ENCODE data around the gene TMEM132D.

TMEM132D gene

GRCh38 chr12:129788506-129789084, 115.2 kb downstream of the TMEM132D start:
- Histone ChIP-seq H3K4me3 (ENCODE audit: insufficient read depth, low read length, poor library complexity, severe bottlenecking) (no peak overlapping the region), H3K27ac (ENCODE audit: low read depth, low read length) (no peak overlapping the region), H3K36me3 (ENCODE audit: low read length) (no peaks in the 10 kb centered on the region), H3K27me3 (ENCODE audit: low read length) (no peaks in the 10 kb centered on the region), H3K9ac (ENCODE audit: low read length) (no peak overlapping the region), H3K79me2 (ENCODE audit: insufficient read depth, low read length) (no peaks in the 10 kb centered on the region), H3K4me2 (ENCODE audit: low read depth, low read length, poor library complexity, severe bottlenecking) (no peak overlapping the region), H4K20me1 (ENCODE audit: low read depth, low read length) (no peaks in the 10 kb centered on the region), H3K9me2 (replicated peaks; ENCODE audit: insufficient read depth, low read length) (no peaks in the 10 kb centered on the region), H3K9me3 (ENCODE audit: insufficient read depth, low read length) (no peaks in the 10 kb centered on the region), H3F3A (ENCODE audit: insufficient read depth) (no peaks in the 10 kb centered on the region), H2AFZ (ENCODE audit: low read depth, low read length, severe bottlenecking) (no peak overlapping the region)
- no peak for TF ChIP-seq EZH2phosphoT487 (conservative IDR thresholded peaks at IDR 0.05; ENCODE audit: low read length)

GRCh38 chr12:129779989-129780388, 123.8 kb downstream of the TMEM132D start:
- Histone ChIP-seq H3K9me2 (replicated peaks; ENCODE audit: insufficient read depth, low read length) (no peaks in the 10 kb centered on the region), H2AFZ (ENCODE audit: low read depth, low read length, severe bottlenecking) (no peak overlapping the region), H3K27me3 (ENCODE audit: low read length) (no peaks in the 10 kb centered on the region), H3K4me3 (ENCODE audit: insufficient read depth, low read length, poor library complexity, severe bottlenecking) (no peak overlapping the region), H3K4me2 (ENCODE audit: low read depth, low read length, poor library complexity, severe bottlenecking) (no peak overlapping the region), H3K79me2 (ENCODE audit: insufficient read depth, low read length) (no peaks in the 10 kb centered on the region), H3K9ac (ENCODE audit: low read length) (no peak overlapping the region), H3K27ac (ENCODE audit: low read depth, low read length) (no peak overlapping the region), H4K20me1 (ENCODE audit: low read depth, low read length) (no peaks in the 10 kb centered on the region), H3F3A (ENCODE audit: insufficient read depth) (no peaks in the 10 kb centered on the region), H3K9me3 (ENCODE audit: insufficient read depth, low read length) (no peaks in the 10 kb centered on the region), H3K36me3 (ENCODE audit: low read length) (no peaks in the 10 kb centered on the region)
- TF ChIP-seq EZH2phosphoT487 (conservative IDR thresholded peaks at IDR 0.05; ENCODE audit: low read length), result no peak
- TF ChIP-seq CTCF (IDR thresholded peaks at IDR 0.05; ENCODE audit: insufficient read depth, low read length, poor library complexity, severe bottlenecking), result no peak

GRCh38 chr12:129779033-129779432, 124.8 kb downstream of the TMEM132D start:
- Histone ChIP-seq H3K4me3 (ENCODE audit: insufficient read depth, low read length, poor library complexity, severe bottlenecking) (no peak overlapping the region), H3K36me3 (ENCODE audit: low read length) (no peaks in the 10 kb centered on the region), H3K9me3 (ENCODE audit: insufficient read depth, low read length) (no peaks in the 10 kb centered on the region), H3K79me2 (ENCODE audit: insufficient read depth, low read length) (no peaks in the 10 kb centered on the region), H3F3A (ENCODE audit: insufficient read depth) (no peaks in the 10 kb centered on the region), H3K27me3 (ENCODE audit: low read length) (no peaks in the 10 kb centered on the region), H3K9me2 (replicated peaks; ENCODE audit: insufficient read depth, low read length) (no peaks in the 10 kb centered on the region), H4K20me1 (ENCODE audit: low read depth, low read length) (no peaks in the 10 kb centered on the region), H2AFZ (ENCODE audit: low read depth, low read length, severe bottlenecking) (no peak overlapping the region), H3K27ac (ENCODE audit: low read depth, low read length) (no peak overlapping the region), H3K4me2 (ENCODE audit: low read depth, low read length, poor library complexity, severe bottlenecking) (no peak overlapping the region), H3K9ac (ENCODE audit: low read length) (no peak overlapping the region)
- TF ChIP-seq CTCF (IDR thresholded peaks at IDR 0.05; ENCODE audit: insufficient read depth, low read length, poor library complexity, severe bottlenecking) (no peak), EZH2phosphoT487 (conservative IDR thresholded peaks at IDR 0.05; ENCODE audit: low read length) (no peak)

GRCh38 chr12:129776977-129777667, 126.7 kb downstream of the TMEM132D start:
- Histone ChIP-seq H2AFZ (ENCODE audit: low read depth, low read length, severe bottlenecking) (no peak overlapping the region), H3K4me3 (ENCODE audit: insufficient read depth, low read length, poor library complexity, severe bottlenecking) (no peak overlapping the region), H3K79me2 (ENCODE audit: insufficient read depth, low read length) (no peaks in the 10 kb centered on the region), H3F3A (ENCODE audit: insufficient read depth) (no peaks in the 10 kb centered on the region), H3K27ac (ENCODE audit: low read depth, low read length) (no peak overlapping the region), H3K9me2 (replicated peaks; ENCODE audit: insufficient read depth, low read length) (no peaks in the 10 kb centered on the region), H3K9ac (ENCODE audit: low read length) (no peak overlapping the region), H3K4me2 (ENCODE audit: low read depth, low read length, poor library complexity, severe bottlenecking) (no peak overlapping the region), H3K9me3 (ENCODE audit: insufficient read depth, low read length) (no peaks in the 10 kb centered on the region), H4K20me1 (ENCODE audit: low read depth, low read length) (no peaks in the 10 kb centered on the region), H3K36me3 (ENCODE audit: low read length) (no peaks in the 10 kb centered on the region), H3K27me3 (ENCODE audit: low read length) (no peaks in the 10 kb centered on the region)
- TF ChIP-seq EZH2phosphoT487 (conservative IDR thresholded peaks at IDR 0.05; ENCODE audit: low read length) (no peak), CTCF (IDR thresholded peaks at IDR 0.05; ENCODE audit: insufficient read depth, low read length, poor library complexity, severe bottlenecking) (no peak)

Measured in SU-DHL-6 (cell line).